Measurements from ENCODE around the gene SLX4IP.

Gene SLX4IP

DNA sequence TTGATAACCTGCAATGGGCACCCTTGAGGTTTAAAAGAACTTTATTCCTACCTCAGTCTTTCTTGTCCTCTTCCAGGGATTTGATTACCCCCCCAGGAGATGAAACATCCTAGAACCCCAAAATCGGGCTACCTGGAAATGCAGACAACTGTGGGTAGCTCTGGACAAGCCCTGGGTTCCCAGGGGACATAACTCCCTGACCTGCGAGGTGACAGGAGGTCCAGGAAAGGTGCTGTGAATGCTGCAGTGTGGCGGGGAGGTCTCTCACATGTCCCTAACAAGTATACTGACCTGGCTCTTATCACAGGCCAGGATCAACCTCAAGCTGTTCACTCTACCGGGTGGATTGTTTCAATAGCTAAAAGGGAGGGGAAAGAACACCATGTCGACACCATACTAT, 227.0 kb downstream of the SLX4IP start:
- no peak overlapping the region for H3K9ac ChIP-seq (ENCODE audit: low read length)
- H3K27ac ChIP-seq (ENCODE audit: low read depth, low read length), result no peak overlapping the region
- peaks cover 49% of the 10 kb centered on the region for H3K4me1 ChIP-seq (ENCODE audit: control insufficient read depth, insufficient read depth, low read length)
- no peak overlapping the region for H3K4me3 ChIP-seq (ENCODE audit: low read length)
- H3K27me3 ChIP-seq (ENCODE audit: control insufficient read depth, insufficient read depth, low read length), result peaks cover 2% of the 10 kb centered on the region
- H3K36me3 ChIP-seq (ENCODE audit: control insufficient read depth, insufficient read depth, low read length), result peaks cover 24% of the 10 kb centered on the region

DNA sequence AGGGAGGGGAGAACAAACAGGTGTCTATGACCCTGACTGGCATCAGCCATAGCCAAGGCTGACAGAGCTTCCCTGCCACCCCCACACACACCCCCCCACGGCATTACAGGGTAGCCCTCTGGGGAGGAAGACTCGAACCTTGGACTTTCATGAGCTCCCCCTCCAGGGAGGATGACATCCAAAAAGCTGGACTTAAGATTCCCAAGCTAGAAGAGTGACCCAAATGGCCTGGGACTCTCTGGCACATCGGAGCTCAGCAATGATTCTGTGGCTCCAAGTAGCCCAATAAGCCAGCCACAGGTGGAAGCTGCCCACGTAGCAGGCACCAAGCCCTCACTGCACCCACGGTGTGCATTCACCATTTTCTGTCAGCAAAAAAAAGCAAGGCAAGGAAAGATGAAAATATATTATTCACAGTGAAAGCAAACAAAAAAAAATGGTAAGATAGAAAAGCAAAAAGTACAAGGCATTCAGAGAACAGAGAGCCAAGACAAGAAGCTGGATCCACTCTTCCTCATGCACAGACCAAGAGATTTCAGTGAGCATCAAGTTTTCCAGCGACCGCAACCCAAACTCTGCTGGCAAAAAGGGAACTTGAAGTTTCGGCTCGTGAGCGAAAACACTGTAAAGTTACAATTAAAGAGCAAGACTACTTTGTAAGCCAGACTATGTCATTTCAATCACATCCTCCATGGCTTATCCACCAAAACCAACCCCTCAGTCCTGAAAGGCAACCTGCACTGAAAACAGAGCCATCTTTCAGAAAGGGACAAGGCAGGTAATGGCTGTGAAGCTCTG, 227.8 kb downstream of the SLX4IP start:
- Histone ChIP-seq H3K4me1 (ENCODE audit: control insufficient read depth, insufficient read depth, low read length) (peaks cover 46% of the 10 kb centered on the region), H3K36me3 (ENCODE audit: control insufficient read depth, insufficient read depth, low read length) (peaks cover 23% of the 10 kb centered on the region), H3K27me3 (ENCODE audit: control insufficient read depth, insufficient read depth, low read length) (peaks cover 2% of the 10 kb centered on the region), H3K4me3 (ENCODE audit: low read length) (no peak overlapping the region), H3K9ac (ENCODE audit: low read length) (no peak overlapping the region), H3K27ac (ENCODE audit: low read depth, low read length) (no peak overlapping the region)

DNA sequence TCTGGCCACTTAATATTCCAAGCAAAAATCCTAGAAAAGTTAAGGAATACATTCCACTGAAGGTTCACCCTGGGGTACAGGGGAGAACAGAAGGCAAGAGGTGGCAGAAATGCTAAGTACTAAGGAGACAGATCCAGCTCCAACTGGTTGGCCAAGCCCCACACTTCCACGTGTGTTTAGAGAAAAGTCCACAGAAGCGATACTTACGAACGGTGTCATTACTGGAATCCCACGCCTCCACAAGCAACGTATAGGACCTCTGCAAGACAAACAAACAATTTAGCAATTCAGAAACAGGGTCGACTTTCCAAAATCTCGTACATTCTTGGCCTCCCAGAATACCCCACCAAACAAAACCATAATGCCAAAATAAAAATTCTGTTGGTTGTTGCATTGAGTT, 228.7 kb downstream of the SLX4IP start:
- H3K4me1 ChIP-seq (ENCODE audit: control insufficient read depth, insufficient read depth, low read length), result peaks cover 44% of the 10 kb centered on the region
- no peak overlapping the region for H3K9ac ChIP-seq (ENCODE audit: low read length)
- H3K27ac ChIP-seq (ENCODE audit: low read depth, low read length), result no peak overlapping the region
- H3K4me3 ChIP-seq (ENCODE audit: low read length), result no peak overlapping the region
- H3K27me3 ChIP-seq (ENCODE audit: control insufficient read depth, insufficient read depth, low read length), result peaks cover 2% of the 10 kb centered on the region
- peaks cover 17% of the 10 kb centered on the region for H3K36me3 ChIP-seq (ENCODE audit: control insufficient read depth, insufficient read depth, low read length)

DNA sequence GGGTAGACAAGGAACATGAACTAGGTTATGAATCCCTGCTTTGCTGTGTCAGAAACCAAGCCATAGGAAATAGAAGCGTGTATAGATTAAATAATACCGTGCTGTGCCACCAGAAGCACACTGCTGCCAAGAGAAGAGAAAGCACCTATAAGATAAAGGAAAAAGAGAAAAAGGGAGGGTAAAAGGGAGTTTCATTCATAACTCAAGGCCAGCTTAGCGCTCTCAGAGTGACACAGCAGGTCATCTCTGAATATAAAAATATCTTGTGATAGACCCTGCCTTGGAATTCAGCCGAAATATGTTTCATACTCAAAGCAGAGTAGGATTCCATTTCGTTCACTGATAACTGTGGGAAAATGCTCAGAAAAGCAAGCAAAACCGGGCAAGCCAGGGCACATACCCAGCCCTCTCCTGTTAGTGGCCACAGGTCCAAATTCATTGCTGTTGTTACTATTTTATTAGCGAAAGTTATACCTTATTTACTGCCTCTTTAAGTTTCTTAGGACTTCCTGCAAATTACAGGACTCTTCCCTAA, 230.0 kb downstream of the SLX4IP start:
- no peak overlapping the region for H3K4me3 ChIP-seq (ENCODE audit: low read length)

DNA sequence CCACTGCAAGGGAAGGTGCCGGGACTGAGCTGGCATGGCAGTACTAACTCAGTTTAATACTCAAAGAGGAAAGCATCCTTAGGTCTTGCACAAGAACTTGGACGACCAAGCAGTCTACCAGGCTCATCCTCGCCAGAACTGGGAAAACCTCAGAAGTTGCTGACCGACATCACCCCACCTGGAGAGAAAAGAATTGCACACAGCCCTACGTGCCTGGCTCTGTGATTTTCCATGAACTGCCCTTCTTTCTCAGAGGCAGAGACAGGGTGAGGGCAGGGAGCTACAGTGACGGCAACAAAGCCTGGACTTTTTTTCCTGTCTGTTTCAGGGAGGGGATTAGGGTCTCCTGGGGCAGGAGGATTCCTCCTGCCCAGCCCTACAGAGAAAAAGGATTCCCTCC, 230.7 kb downstream of the SLX4IP start:
- H3K4me1 ChIP-seq (ENCODE audit: control insufficient read depth, insufficient read depth, low read length), result peaks cover 40% of the 10 kb centered on the region

More for the DNA sequence above, 230.0 kb downstream of the SLX4IP start:
- H3K36me3 ChIP-seq (ENCODE audit: control insufficient read depth, insufficient read depth, low read length), result peaks cover 21% of the 10 kb centered on the region
- peak overlapping the region; percentile 50 for H3K27ac ChIP-seq (ENCODE audit: low read depth, low read length)
- H3K9ac ChIP-seq (ENCODE audit: low read length), result no peak overlapping the region
- H3K27me3 ChIP-seq (ENCODE audit: control insufficient read depth, insufficient read depth, low read length), result peaks cover 2% of the 10 kb centered on the region
- peaks cover 44% of the 10 kb centered on the region for H3K4me1 ChIP-seq (ENCODE audit: control insufficient read depth, insufficient read depth, low read length)

DNA sequence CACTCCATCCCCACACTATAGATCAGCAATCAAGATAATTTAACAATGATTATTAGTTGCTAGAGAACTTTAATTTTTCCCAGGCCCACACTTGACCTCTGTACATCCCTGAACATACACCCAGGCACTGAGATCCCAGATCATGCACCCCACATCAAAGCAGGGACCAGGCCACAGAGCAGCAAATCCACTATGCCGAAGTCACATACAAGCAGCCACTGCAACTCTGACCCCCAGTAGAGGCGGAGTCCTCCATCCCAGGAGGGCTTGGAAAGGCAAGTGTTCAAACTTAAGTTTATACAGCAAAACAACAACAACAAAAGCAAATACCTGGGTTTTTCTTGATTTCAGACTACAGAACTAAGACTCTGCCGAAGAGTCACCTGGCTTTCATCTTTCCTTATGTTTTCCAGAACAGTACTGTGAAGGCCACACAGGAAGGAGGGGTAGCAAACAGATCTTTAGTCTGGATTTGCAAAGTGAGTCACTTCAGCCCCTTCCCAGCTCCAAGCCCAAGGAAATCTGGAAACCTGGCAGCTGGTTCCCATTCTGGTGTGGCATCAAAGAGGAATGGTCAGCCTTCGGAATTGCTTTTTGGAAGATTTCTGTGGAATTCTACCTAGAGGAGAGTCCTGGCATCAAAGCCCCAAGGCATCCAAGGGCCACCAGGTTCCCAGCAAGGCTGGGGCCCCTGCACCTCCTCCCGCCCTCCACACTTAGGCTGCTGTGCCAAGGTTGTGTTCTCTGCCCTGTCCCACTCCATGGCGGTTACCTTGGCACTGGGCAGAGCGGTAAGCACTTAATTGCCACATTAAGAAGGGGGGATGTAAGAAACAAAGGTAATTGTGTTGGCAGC, 231.3 kb downstream of the SLX4IP start:
- H3K4me3 ChIP-seq (ENCODE audit: low read length), result no peak overlapping the region

More for the DNA sequence above, 230.7 kb downstream of the SLX4IP start:
- Histone ChIP-seq H3K36me3 (ENCODE audit: control insufficient read depth, insufficient read depth, low read length) (peaks cover 21% of the 10 kb centered on the region), H3K9ac (ENCODE audit: low read length) (no peak overlapping the region), H3K27me3 (ENCODE audit: control insufficient read depth, insufficient read depth, low read length) (peaks cover 2% of the 10 kb centered on the region), H3K27ac (ENCODE audit: low read depth, low read length) (peak overlapping the region; percentile 50), H3K4me3 (ENCODE audit: low read length) (peak overlapping the region; percentile 9)

DNA sequence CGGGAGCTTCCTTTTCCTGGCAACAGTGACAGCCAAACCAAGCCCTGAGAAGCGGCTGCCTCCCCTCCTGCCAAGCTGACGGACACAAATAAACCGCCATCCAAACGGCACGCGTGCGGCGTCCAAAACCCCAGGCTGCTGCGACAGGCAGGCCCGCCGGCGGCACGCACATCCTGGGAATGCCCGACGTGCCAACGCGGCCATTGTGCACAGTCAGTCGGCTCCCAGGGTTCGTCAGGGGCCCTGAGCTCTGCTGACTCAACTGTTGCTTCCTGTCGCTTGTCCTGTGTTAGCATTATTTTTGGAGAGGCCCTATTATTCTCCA, 231.9 kb downstream of the SLX4IP start:
- H3K9ac ChIP-seq (ENCODE audit: low read length), result no peak overlapping the region
- peaks cover 16% of the 10 kb centered on the region for H3K36me3 ChIP-seq (ENCODE audit: control insufficient read depth, insufficient read depth, low read length)
- peaks cover 37% of the 10 kb centered on the region for H3K4me1 ChIP-seq (ENCODE audit: control insufficient read depth, insufficient read depth, low read length)
- no peaks in the 10 kb centered on the region for H3K27me3 ChIP-seq (ENCODE audit: control insufficient read depth, insufficient read depth, low read length)
- H3K27ac ChIP-seq (ENCODE audit: low read depth, low read length), result peak overlapping the region; percentile 50
- H3K4me3 ChIP-seq (ENCODE audit: low read length), result no peak overlapping the region

More for the DNA sequence above, 231.3 kb downstream of the SLX4IP start:
- no peaks in the 10 kb centered on the region for H3K27me3 ChIP-seq (ENCODE audit: control insufficient read depth, insufficient read depth, low read length)
- no peak overlapping the region for H3K9ac ChIP-seq (ENCODE audit: low read length)
- peaks cover 17% of the 10 kb centered on the region for H3K36me3 ChIP-seq (ENCODE audit: control insufficient read depth, insufficient read depth, low read length)
- H3K27ac ChIP-seq (ENCODE audit: low read depth, low read length), result peak overlapping the region; percentile 50
- H3K4me1 ChIP-seq (ENCODE audit: control insufficient read depth, insufficient read depth, low read length), result peaks cover 38% of the 10 kb centered on the region

DNA sequence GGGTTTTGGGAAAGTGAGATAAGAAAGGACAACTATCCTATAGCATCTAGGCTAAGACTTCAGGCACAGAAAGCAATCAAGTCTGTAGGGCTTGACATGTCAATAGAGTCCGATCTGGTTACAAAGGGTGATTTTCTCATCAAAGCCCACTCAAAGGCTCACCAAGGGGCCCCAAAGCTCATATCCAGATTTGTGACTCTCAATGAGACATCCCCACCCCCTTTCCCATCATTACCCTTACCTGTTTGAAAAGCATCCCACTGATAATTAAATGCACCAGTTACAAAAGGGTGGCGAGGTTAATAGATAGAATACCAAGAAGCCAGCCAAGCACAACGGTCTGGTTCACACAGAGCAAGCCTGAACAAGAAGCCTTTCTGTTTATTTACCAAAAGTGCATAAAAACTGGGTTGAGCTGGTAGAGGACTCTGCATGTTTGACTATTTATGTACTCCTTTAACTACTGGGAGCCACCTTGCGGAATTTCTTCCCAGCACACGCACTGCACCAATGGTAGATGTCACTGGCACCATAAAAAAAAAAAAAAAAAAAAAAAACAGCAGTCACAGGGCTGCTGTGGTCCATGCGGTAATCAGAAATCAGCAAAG, 232.6 kb downstream of the SLX4IP start:
- peaks cover 37% of the 10 kb centered on the region for H3K4me1 ChIP-seq (ENCODE audit: control insufficient read depth, insufficient read depth, low read length)
- no peak overlapping the region for H3K27ac ChIP-seq (ENCODE audit: low read depth, low read length)
- no peak overlapping the region for H3K9ac ChIP-seq (ENCODE audit: low read length)
- no peak overlapping the region for H3K4me3 ChIP-seq (ENCODE audit: low read length)
- peaks cover 14% of the 10 kb centered on the region for H3K36me3 ChIP-seq (ENCODE audit: control insufficient read depth, insufficient read depth, low read length)
- no peaks in the 10 kb centered on the region for H3K27me3 ChIP-seq (ENCODE audit: control insufficient read depth, insufficient read depth, low read length)

DNA sequence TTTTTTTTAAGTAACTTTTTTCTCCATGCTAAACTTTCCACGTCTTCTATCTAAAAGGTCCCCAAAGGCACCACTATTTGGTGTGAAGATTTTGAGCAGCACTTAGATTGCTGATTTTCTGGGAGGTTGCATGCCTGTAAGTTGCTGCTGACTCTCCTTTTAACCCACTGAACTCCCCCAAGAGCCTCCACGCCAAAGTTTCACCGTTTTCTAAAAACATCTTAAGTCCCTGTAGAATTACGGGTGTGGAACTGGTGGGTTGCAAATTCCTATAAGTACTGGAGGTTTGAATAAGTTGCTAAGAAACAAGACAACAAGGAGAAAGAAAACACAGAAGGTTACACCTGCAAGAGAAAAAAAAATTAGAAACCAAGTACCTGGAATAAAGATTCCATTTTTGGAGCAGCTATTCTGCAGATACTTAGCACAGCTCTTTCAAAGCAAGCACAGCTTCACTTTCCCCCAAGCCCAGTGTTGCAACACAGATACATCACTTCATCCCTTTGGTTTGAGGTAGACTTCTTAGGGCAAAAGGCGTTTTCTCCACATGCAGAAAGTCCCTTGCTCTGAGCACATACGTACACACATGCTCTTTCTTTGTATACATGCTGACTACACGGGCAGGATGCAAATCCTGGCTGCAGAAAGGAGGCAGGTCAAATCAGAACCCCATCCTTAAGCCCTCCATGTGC, 233.7 kb downstream of the SLX4IP start:
- Histone ChIP-seq H3K27ac (ENCODE audit: low read depth, low read length) (peak overlapping the region; percentile 8), H3K27me3 (ENCODE audit: control insufficient read depth, insufficient read depth, low read length) (no peaks in the 10 kb centered on the region), H3K4me3 (ENCODE audit: low read length) (peak overlapping the region; percentile 9), H3K9ac (ENCODE audit: low read length) (no peak overlapping the region), H3K4me1 (ENCODE audit: control insufficient read depth, insufficient read depth, low read length) (peaks cover 37% of the 10 kb centered on the region), H3K36me3 (ENCODE audit: control insufficient read depth, insufficient read depth, low read length) (peaks cover 10% of the 10 kb centered on the region)

DNA sequence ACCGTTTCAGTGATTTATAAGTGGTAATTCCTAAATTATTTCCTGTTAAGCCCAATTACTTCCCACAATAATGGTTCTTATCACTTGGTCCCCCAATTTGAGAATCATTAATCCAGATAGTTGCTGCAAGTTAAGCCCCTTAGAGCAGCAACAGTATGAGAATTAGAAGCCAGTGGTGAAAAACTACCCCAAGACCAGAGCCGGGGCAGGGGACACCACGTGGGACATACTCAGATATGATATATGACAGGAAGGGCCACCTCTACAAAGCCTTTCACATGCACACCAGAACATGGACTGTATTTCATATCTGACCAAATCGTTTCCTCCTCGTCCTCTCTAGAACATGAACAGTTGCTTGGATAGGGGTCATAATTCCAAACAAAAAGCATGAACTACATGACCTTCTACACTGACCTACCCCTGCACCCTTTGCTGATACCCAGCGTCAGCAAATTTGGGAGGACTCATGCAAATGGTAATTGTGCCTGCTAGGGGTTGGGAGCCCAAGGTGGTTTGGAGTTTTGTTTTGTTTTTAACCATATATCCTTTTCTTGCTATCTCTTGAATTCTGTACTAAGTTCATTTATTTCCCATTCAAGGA, 234.8 kb downstream of the SLX4IP start:
- no peak overlapping the region for H3K9ac ChIP-seq (ENCODE audit: low read length)
- H3K4me1 ChIP-seq (ENCODE audit: control insufficient read depth, insufficient read depth, low read length), result peaks cover 35% of the 10 kb centered on the region

DNA sequence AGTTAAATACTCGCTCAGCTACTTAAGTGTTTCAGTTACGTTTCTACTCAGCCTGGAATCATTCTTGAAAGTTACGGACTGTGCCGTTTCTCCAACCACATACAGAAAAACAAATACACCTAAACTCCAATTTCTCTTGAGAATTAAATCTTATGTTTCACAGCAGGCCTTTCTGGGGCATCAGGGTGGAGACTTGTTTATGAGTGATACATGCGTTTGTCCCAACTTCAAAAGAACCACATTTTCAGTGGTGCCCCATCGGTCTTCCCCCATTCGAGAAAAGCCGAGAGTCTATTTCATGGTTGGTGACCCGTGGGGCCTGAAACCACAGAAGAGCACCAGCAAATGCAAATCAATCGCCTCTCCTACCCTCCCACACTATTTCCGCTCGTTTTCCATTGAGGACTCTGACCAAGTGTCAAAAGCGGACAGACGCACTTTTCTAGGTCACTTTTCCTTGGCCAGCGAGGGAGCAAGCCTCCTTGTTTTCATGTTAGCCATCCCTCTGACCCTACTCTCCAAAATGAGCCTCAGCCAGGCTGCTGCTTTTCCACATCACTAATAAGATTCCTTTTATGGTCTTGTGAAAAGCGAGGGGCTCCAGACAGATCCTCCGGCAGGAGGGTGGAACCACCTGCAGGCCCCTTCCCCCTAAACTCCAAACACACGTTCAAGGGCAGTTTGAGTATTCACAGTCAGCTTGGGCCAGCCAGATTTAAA, 235.6 kb downstream of the SLX4IP start:
- Histone ChIP-seq H3K4me1 (ENCODE audit: control insufficient read depth, insufficient read depth, low read length) (peaks cover 33% of the 10 kb centered on the region), H3K36me3 (ENCODE audit: control insufficient read depth, insufficient read depth, low read length) (peaks cover 12% of the 10 kb centered on the region), H3K27ac (ENCODE audit: low read depth, low read length) (peak overlapping the region; percentile 96), H3K27me3 (ENCODE audit: control insufficient read depth, insufficient read depth, low read length) (no peaks in the 10 kb centered on the region), H3K4me3 (ENCODE audit: low read length) (peak overlapping the region; percentile 88), H3K9ac (ENCODE audit: low read length) (peak overlapping the region; percentile 32)

More for the DNA sequence above, 234.8 kb downstream of the SLX4IP start:
- Histone ChIP-seq H3K36me3 (ENCODE audit: control insufficient read depth, insufficient read depth, low read length) (peaks cover 11% of the 10 kb centered on the region), H3K27me3 (ENCODE audit: control insufficient read depth, insufficient read depth, low read length) (no peaks in the 10 kb centered on the region), H3K4me3 (ENCODE audit: low read length) (peak overlapping the region; percentile 88), H3K27ac (ENCODE audit: low read depth, low read length) (peak overlapping the region; percentile 96)

All from rectal smooth muscle tissue (tissue), 1 donor.